Stimulated activated naive CD8-positive, alpha-beta T cell treated with anti-CD3 and anti-CD28 coated beads, Interleukin-15, amount 100 ng/mL, for 72 hours (primary cell): ENCODE data around the gene GYG2.
A peak's percentile ranks its signal among the peaks of the same experiment; 100 is the strongest.
"Not testable (repeated sequence)": the region's sequence is repeated elsewhere in the genome, so short reads cannot be mapped to it uniquely, and the experiment has no call there.

Source experiments
- ATAC-seq: fragments of 150-1000 bp; cut with Tn5 transposase; 2 replicates; pipeline ENCODE4 v1.10.0; 2021; ENCODE audit warnings: mild to moderate bottlenecking, moderate library complexity
- DNase-seq, 2 donors: peaks; one replicate each; pipeline ENCODE4 v3.0.0; 2021 to 2022
- H3K27ac Mint-ChIP-seq, 2 donors: one replicate each; pipeline ENCODE4 v1.8.0; 2022; ENCODE audit warnings: mild to moderate bottlenecking in 2 of 2, mixed read lengths in 2 of 2, moderate library complexity in 2 of 2
- H3K27me3 Mint-ChIP-seq: one replicate; pipeline ENCODE4 v1.8.0; 2022; ENCODE audit warnings: mixed read lengths
- H3K4me1 Mint-ChIP-seq: one replicate; pipeline ENCODE4 v1.8.0; 2022; ENCODE audit warnings: mild to moderate bottlenecking, mixed read lengths
- H3K4me3 Mint-ChIP-seq, 2 donors: one replicate each; pipeline ENCODE4 v1.8.0; 2022; ENCODE audit warnings: mild to moderate bottlenecking in 2 of 2, mixed read lengths in 2 of 2, moderate library complexity in 1 of 2
- H3K9me3 Mint-ChIP-seq, 2 donors: one replicate each; pipeline ENCODE4 v1.8.0; 2022; ENCODE audit warnings: mixed read lengths in 2 of 2

GYG2 gene

GRCh38 chrX:2898846-2899512 lies 70.2 kb downstream of the GYG2 start:
- no peaks in the 10 kb centered on the region for H3K27me3 Mint-ChIP-seq
- H3K9me3 Mint-ChIP-seq, result peaks cover 5 to 12% of the 10 kb centered on the region in 2 donors
- ATAC-seq, result no peak
- DNase-seq, result no peak
- no peak overlapping the region for H3K4me3 Mint-ChIP-seq
- peaks cover 17% of the 10 kb centered on the region for H3K4me1 Mint-ChIP-seq
- H3K27ac Mint-ChIP-seq, result no peak overlapping the region

GRCh38 chrX:2901367-2902036 lies 72.8 kb downstream of the GYG2 start:
- Mint-ChIP-seq H3K27me3 (no peaks in the 10 kb centered on the region), H3K27ac (no peak overlapping the region), H3K4me1 (peaks cover 17% of the 10 kb centered on the region), H3K9me3 (peaks cover 5 to 12% of the 10 kb centered on the region in 2 donors), H3K4me3 (no peak overlapping the region)
- no peak for DNase-seq
- ATAC-seq, result no peak

- peaks cover 8% of the 10 kb centered on the region for H3K4me1 Mint-ChIP-seq
- no peak overlapping the region for H3K27ac Mint-ChIP-seq
- H3K27me3 Mint-ChIP-seq, result no peaks in the 10 kb centered on the region
- ATAC-seq (no peak), DNase-seq (no peak)
- H3K4me3 Mint-ChIP-seq, result no peak overlapping the region
- peaks cover 5 to 12% of the 10 kb centered on the region in 2 donors for H3K9me3 Mint-ChIP-seq
Measured at GRCh38 chrX:2902841-2903240, 74.1 kb downstream of the GYG2 start.

GRCh38 chrX:2903366-2903765 lies 74.6 kb downstream of the GYG2 start:
- Mint-ChIP-seq H3K27ac (no peak overlapping the region), H3K4me3 (no peak overlapping the region), H3K4me1 (peaks cover 3% of the 10 kb centered on the region), H3K9me3 (peaks cover 5 to 12% of the 10 kb centered on the region in 2 donors), H3K27me3 (no peaks in the 10 kb centered on the region)
- ATAC-seq (no peak), DNase-seq (no peak)

- H3K27me3 Mint-ChIP-seq, result no peaks in the 10 kb centered on the region
- H3K27ac Mint-ChIP-seq, result no peak overlapping the region
- no peak for DNase-seq
- H3K4me1 Mint-ChIP-seq, result no peaks in the 10 kb centered on the region
- H3K4me3 Mint-ChIP-seq, result no peak overlapping the region
- H3K9me3 Mint-ChIP-seq, result peaks cover 5 to 12% of the 10 kb centered on the region in 2 donors
- ATAC-seq, result no peak
Measured at GRCh38 chrX:2907295-2907694, 78.6 kb downstream of the GYG2 start.

- peaks cover under 1 to 5% of the 10 kb centered on the region in 2 donors for H3K9me3 Mint-ChIP-seq
Measured at GRCh38 chrX:2908125-2908685, 79.5 kb downstream of the GYG2 start.

GRCh38 chrX:2910109-2910508 lies 81.4 kb downstream of the GYG2 start:
- no peak overlapping the region for H3K27ac Mint-ChIP-seq
- no peaks in the 10 kb centered on the region for H3K9me3 Mint-ChIP-seq
- DNase-seq, result no peak
- no peak overlapping the region for H3K4me3 Mint-ChIP-seq
- no peaks in the 10 kb centered on the region for H3K27me3 Mint-ChIP-seq
- no peak for ATAC-seq
- H3K4me1 Mint-ChIP-seq, result no peaks in the 10 kb centered on the region

More at GRCh38 chrX:2908125-2908685, 79.5 kb downstream of the GYG2 start:
- H3K27ac Mint-ChIP-seq, result no peak overlapping the region
- H3K4me1 Mint-ChIP-seq, result no peaks in the 10 kb centered on the region
- H3K27me3 Mint-ChIP-seq, result no peaks in the 10 kb centered on the region
- H3K4me3 Mint-ChIP-seq, result no peak overlapping the region
- ATAC-seq (no peak), DNase-seq (no peak)

- Mint-ChIP-seq H3K27ac (no peak overlapping the region), H3K9me3 (no peaks in the 10 kb centered on the region), H3K27me3 (no peaks in the 10 kb centered on the region), H3K4me1 (no peaks in the 10 kb centered on the region), H3K4me3 (no peak overlapping the region)
- ATAC-seq (no peak), DNase-seq (no peak)
Measured at GRCh38 chrX:2913118-2913517, 84.4 kb downstream of the GYG2 start.

GRCh38 chrX:2917767-2918166 lies 89.0 kb downstream of the GYG2 start:
- H3K9me3 Mint-ChIP-seq, result no peaks in the 10 kb centered on the region
- ATAC-seq (no peak), DNase-seq (no peak)
- no peak overlapping the region for H3K4me3 Mint-ChIP-seq
- H3K27ac Mint-ChIP-seq, result no peak overlapping the region
- H3K27me3 Mint-ChIP-seq, result no peaks in the 10 kb centered on the region
- H3K4me1 Mint-ChIP-seq, result no peaks in the 10 kb centered on the region

- Mint-ChIP-seq H3K4me1 (no peaks in the 10 kb centered on the region), H3K27me3 (no peaks in the 10 kb centered on the region), H3K27ac (no peak overlapping the region), H3K4me3 (no peak overlapping the region), H3K9me3 (no peaks in the 10 kb centered on the region)
- DNase-seq (no peak), ATAC-seq (no peak)
Measured at GRCh38 chrX:2921193-2921592, 92.5 kb downstream of the GYG2 start.

- Mint-ChIP-seq H3K27me3 (no peaks in the 10 kb centered on the region), H3K4me1 (no peaks in the 10 kb centered on the region), H3K9me3 (no peaks in the 10 kb centered on the region), H3K4me3 (no peak overlapping the region), H3K27ac (no peak overlapping the region)
- no peak for ATAC-seq
- no peak for DNase-seq
Measured at GRCh38 chrX:2921750-2922149, 93.0 kb downstream of the GYG2 start.

GRCh38 chrX:2924151-2924550 lies 95.4 kb downstream of the GYG2 start:
- H3K4me1 Mint-ChIP-seq, result no peaks in the 10 kb centered on the region
- H3K9me3 Mint-ChIP-seq, result no peaks in the 10 kb centered on the region
- ATAC-seq, result no peak
- no peak overlapping the region for H3K4me3 Mint-ChIP-seq
- H3K27ac Mint-ChIP-seq, result no peak overlapping the region
- DNase-seq, result no peak
- no peaks in the 10 kb centered on the region for H3K27me3 Mint-ChIP-seq

- ATAC-seq, H3K4me3 Mint-ChIP-seq, H3K4me1 Mint-ChIP-seq, H3K27me3 Mint-ChIP-seq, H3K27ac Mint-ChIP-seq, DNase-seq, H3K9me3 Mint-ChIP-seq: not testable (repeated sequence)
Measured at GRCh38 chrX:2926255-2926654, 97.5 kb downstream of the GYG2 start.

GRCh38 chrX:2926664-2927275 lies 98.0 kb downstream of the GYG2 start:
- H3K27ac Mint-ChIP-seq, result peak overlapping the region in 1 of 2 donors; percentile 86
- peaks cover 0 to 5% of the 10 kb centered on the region in 2 donors for H3K9me3 Mint-ChIP-seq
- DNase-seq (no peak), ATAC-seq (no peak)
- no peaks in the 10 kb centered on the region for H3K4me1 Mint-ChIP-seq
- no peak overlapping the region for H3K4me3 Mint-ChIP-seq
- no peaks in the 10 kb centered on the region for H3K27me3 Mint-ChIP-seq

GRCh38 chrX:2928191-2928582 lies 99.5 kb downstream of the GYG2 start:
- DNase-seq (no peak), ATAC-seq (peak; percentile 22)
- no peaks in the 10 kb centered on the region for H3K27me3 Mint-ChIP-seq
- H3K9me3 Mint-ChIP-seq, result peaks cover 0 to 5% of the 10 kb centered on the region in 2 donors
- H3K4me3 Mint-ChIP-seq, result peak overlapping the region; percentile 82 to 87
- no peak overlapping the region for H3K27ac Mint-ChIP-seq
- no peaks in the 10 kb centered on the region for H3K4me1 Mint-ChIP-seq
